DOHH2 (cell line): Measurements from ENCODE around the gene SHC3.

ENCODE experiments used
- H3F3A ChIP-seq: fragments of 200-600 bp; sonication (generic), shearing (Covaris generic); 2 replicates; pipeline ENCODE4 v1.6.0; 2016; ENCODE audit warnings: antibody characterized with exemption, mild to moderate bottlenecking; ENCODE audit not compliant: control insufficient read depth, insufficient read depth
- H3K27ac ChIP-seq: fragments of 200-600 bp; sonication (generic); 2 replicates; pipeline ENCODE4 v1.5.1; 2014; ENCODE audit warnings: low read depth, mild to moderate bottlenecking, low read length, moderate library complexity
- H3K27me3 ChIP-seq: fragments of 200-600 bp; sonication (generic); 2 replicates; pipeline ENCODE4 v1.6.1; 2014; ENCODE audit warnings: mild to moderate bottlenecking, low read length, mixed read lengths; ENCODE audit not compliant: control insufficient read depth
- H3K36me3 ChIP-seq: fragments of 200-600 bp; sonication (generic); 2 replicates; pipeline ENCODE4 v1.6.1; 2014; ENCODE audit warnings: mild to moderate bottlenecking, low read length, moderate library complexity, mixed read lengths; ENCODE audit not compliant: control insufficient read depth
- H3K4me1 ChIP-seq: fragments of 200-600 bp; sonication (generic); 2 replicates; pipeline ENCODE4 v1.6.1; 2014; ENCODE audit warnings: mild to moderate bottlenecking, low read length, mixed read lengths; ENCODE audit not compliant: control insufficient read depth
- H3K4me2 ChIP-seq: fragments of 200-600 bp; sonication (generic); 2 replicates; pipeline ENCODE4 v1.6.0; 2014; ENCODE audit warnings: mild to moderate bottlenecking, low read length, moderate library complexity
- H3K4me3 ChIP-seq: fragments of 200-600 bp; sonication (generic); 2 replicates; pipeline ENCODE4 v1.5.1; 2014; ENCODE audit warnings: mild to moderate bottlenecking, low read length, mixed read lengths
- H3K79me2 ChIP-seq: fragments of 200-600 bp; sonication (generic); 2 replicates; pipeline ENCODE4 v1.6.1; 2014; ENCODE audit warnings: mild to moderate bottlenecking, low read length, mixed read lengths; ENCODE audit not compliant: control insufficient read depth
- H3K9me2 ChIP-seq: fragments of 200-600 bp; sonication (generic); replicated peaks from 2 replicates; pipeline ENCODE4 v1.6.1; 2014; ENCODE audit warnings: mild to moderate bottlenecking, low read length, mixed read lengths; ENCODE audit not compliant: control insufficient read depth
- H3K9me3 ChIP-seq: fragments of 200-600 bp; sonication (generic); 2 replicates; pipeline ENCODE4 v1.6.1; 2014; ENCODE audit warnings: antibody characterized with exemption, low read length, mixed read lengths; ENCODE audit not compliant: control insufficient read depth, insufficient read depth
- H4K20me1 ChIP-seq: fragments of 200-600 bp; sonication (generic); 2 replicates; pipeline ENCODE4 v1.6.0; 2014; ENCODE audit warnings: low read depth, mild to moderate bottlenecking, antibody characterized with exemption, low read length, moderate library complexity; ENCODE audit not compliant: control insufficient read depth, insufficient read depth
- CTCF ChIP-seq: fragments of 200-600 bp; sonication (generic); IDR thresholded peaks from one replicate; pipeline ENCODE4 v1.5.1; 2014; ENCODE audit warnings: antibody characterized with exemption, mild to moderate bottlenecking, low read depth, low read length; ENCODE audit not compliant: poor library complexity, severe bottlenecking
- EZH2phosphoT487 ChIP-seq: fragments of 200-600 bp; sonication (generic); IDR thresholded peaks from 2 replicates; pipeline ENCODE4 v1.6.1; 2017; ENCODE audit warnings: borderline replicate concordance, mild to moderate bottlenecking, antibody characterized with exemption, low read length, moderate library complexity, mixed read lengths

SHC3 gene

DNA sequence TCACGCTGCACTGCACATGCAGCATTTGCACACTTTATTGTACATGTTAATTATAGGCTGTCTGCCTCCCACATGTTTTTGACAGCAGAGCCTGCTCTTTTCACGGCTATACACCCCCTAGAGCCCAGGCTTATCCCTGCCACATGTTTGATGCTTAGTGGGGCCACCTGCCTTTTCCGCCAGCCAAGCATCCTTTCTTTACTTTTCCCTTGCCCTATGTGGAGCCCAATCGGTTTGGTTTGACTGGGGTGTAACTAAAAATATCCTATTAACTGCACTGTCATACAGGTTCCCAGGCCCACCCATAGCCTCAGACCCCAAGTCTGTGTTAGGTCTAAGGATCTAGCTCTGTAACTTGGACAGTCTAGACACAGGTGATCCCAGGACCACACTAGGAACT is 206.2 kb downstream of the SHC3 start:
- no peak overlapping the region for H3K4me2 ChIP-seq
- no peak overlapping the region for H3K4me3 ChIP-seq
- peaks cover 7% of the 10 kb centered on the region for H3K9me3 ChIP-seq
- no peaks in the 10 kb centered on the region for H3K4me1 ChIP-seq
- H3K9me2 ChIP-seq = no peaks in the 10 kb centered on the region
- H3K27ac ChIP-seq = no peak overlapping the region
- H3F3A ChIP-seq = no peaks in the 10 kb centered on the region
- no peaks in the 10 kb centered on the region; the same call in 1 of the 2 replicates for H3K27me3 ChIP-seq
- TF ChIP-seq CTCF (no peak), EZH2phosphoT487 (no peak)
- no peaks in the 10 kb centered on the region for H4K20me1 ChIP-seq
- H3K79me2 ChIP-seq = no peaks in the 10 kb centered on the region
- no peaks in the 10 kb centered on the region for H3K36me3 ChIP-seq

- H3F3A ChIP-seq = no peaks in the 10 kb centered on the region
- no peaks in the 10 kb centered on the region for H3K79me2 ChIP-seq
- H3K27me3 ChIP-seq = no peaks in the 10 kb centered on the region; the same call in 1 of the 2 replicates
- H3K4me1 ChIP-seq = no peaks in the 10 kb centered on the region
- no peak overlapping the region for H3K4me2 ChIP-seq
- TF ChIP-seq EZH2phosphoT487 = no peak
- TF ChIP-seq CTCF = no peak
- H3K36me3 ChIP-seq = no peaks in the 10 kb centered on the region
- no peak overlapping the region for H3K4me3 ChIP-seq
- H3K9me3 ChIP-seq = peaks cover 7% of the 10 kb centered on the region
- H3K27ac ChIP-seq = no peak overlapping the region
- H3K9me2 ChIP-seq = no peaks in the 10 kb centered on the region
- no peaks in the 10 kb centered on the region for H4K20me1 ChIP-seq
Observed at GRCh38 chr9:88971131-88971960, 207.3 kb downstream of the SHC3 start.

- TF ChIP-seq EZH2phosphoT487 (no peak), CTCF (no peak)
- no peak overlapping the region for H3K4me2 ChIP-seq
Observed at GRCh38 chr9:88969646-88970373, 208.8 kb downstream of the SHC3 start.

More at GRCh38 chr9:88969646-88970373, 208.8 kb downstream of the SHC3 start:
- H3K9me3 ChIP-seq = peaks cover 7% of the 10 kb centered on the region
- H3K9me2 ChIP-seq = no peaks in the 10 kb centered on the region
- no peaks in the 10 kb centered on the region for H3K79me2 ChIP-seq
- no peaks in the 10 kb centered on the region; the same call in 1 of the 2 replicates for H3K27me3 ChIP-seq
- no peak overlapping the region for H3K4me3 ChIP-seq
- H3K27ac ChIP-seq = no peak overlapping the region
- H3K36me3 ChIP-seq = no peaks in the 10 kb centered on the region
- no peaks in the 10 kb centered on the region for H3F3A ChIP-seq
- no peaks in the 10 kb centered on the region for H3K4me1 ChIP-seq
- H4K20me1 ChIP-seq = no peaks in the 10 kb centered on the region
